Measurements from ENCODE around the gene SGK2.

GRCh38 chr20:43554369-43554768, 4.5 kb upstream of the SGK2 start:
- TF ChIP-seq CTCF (IDR thresholded peaks at IDR 0.05) (no peak), POLR2A (IDR thresholded peaks at IDR 0.05) (no peak)
